Hindlimb muscle (tissue), 1 donor: ENCODE results near the gene SLC26A5. TPM values are rescaled to one million over a fixed set of nuclear protein-coding genes. Genes with fewer than 3 reads are reported as not detected.
A peak's percentile ranks its signal among the peaks of the same experiment; 100 is the strongest.
"Not testable (repeated sequence)": the region's sequence is repeated elsewhere in the genome, so short reads cannot be mapped to it uniquely, and the experiment has no call there.

Experiments used
- DNase-seq: peaks from one replicate; pipeline ENCODE4 v3.0.0-alpha.2; 2013
- polyA plus RNA-seq: library from polyadenylated mRNA; unstranded; fragments of 120-200 nt; gene quantifications from one replicate; pipeline ENCODE4 v1.2.1, GENCODE V29; 2013; ENCODE audit not compliant: insufficient read length

Gene SLC26A5, protein sequence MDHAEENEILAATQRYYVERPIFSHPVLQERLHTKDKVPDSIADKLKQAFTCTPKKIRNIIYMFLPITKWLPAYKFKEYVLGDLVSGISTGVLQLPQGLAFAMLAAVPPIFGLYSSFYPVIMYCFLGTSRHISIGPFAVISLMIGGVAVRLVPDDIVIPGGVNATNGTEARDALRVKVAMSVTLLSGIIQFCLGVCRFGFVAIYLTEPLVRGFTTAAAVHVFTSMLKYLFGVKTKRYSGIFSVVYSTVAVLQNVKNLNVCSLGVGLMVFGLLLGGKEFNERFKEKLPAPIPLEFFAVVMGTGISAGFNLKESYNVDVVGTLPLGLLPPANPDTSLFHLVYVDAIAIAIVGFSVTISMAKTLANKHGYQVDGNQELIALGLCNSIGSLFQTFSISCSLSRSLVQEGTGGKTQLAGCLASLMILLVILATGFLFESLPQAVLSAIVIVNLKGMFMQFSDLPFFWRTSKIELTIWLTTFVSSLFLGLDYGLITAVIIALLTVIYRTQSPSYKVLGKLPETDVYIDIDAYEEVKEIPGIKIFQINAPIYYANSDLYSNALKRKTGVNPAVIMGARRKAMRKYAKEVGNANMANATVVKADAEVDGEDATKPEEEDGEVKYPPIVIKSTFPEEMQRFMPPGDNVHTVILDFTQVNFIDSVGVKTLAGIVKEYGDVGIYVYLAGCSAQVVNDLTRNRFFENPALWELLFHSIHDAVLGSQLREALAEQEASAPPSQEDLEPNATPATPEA
- polyA plus RNA-seq = 0.14 TPM

DNA sequence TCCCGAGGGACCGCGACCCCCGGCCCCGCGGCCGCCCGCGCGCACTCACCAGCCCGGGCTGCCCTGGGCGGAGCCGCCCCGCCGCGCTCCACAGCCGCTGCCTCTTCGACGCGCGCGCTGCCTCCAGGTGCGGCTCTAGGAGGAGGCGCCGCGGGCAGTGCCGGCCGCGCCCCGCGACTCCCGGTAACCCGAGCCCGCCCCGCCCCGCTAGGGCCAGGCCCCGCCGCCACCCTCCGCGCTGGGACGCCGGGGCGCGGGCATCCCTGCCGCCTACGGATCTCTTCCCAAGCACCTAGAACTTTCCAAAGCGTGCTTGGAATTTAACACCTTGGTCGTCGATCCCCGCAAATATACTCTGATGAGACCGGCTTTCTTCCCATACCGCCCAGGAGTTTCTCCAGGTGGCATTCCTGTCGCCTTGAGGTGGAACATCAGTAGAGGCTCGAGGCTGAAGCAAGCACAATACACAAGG, at the start of gene SLC26A5:
SLC26A5 (minus strand) TSS at position 159 of the 472 bp plus-strand sequence. CDS start 24,693 bp downstream, outside the sequence.
- DNase-seq = no peak

DNA sequence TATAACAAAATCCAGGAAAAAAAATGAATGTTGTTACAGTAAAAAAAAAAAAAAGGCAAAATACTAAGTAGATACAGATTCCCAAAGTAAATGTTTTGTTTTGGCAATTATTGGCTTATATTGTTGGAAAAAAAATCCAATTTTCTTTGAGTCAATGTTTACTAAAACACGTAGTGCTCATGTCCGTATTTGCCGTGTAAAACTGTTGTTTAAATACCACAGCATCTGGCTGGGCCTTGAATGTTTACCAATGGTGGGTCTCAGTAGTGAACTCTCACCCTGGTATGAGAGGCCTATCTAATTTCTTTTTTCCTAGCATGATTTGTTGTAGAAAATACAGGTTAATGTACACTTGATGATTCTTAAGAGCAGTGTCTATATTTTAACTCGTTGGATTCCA, 41.4 kb upstream of the SLC26A5 start:
- DNase-seq = no peak

DNA sequence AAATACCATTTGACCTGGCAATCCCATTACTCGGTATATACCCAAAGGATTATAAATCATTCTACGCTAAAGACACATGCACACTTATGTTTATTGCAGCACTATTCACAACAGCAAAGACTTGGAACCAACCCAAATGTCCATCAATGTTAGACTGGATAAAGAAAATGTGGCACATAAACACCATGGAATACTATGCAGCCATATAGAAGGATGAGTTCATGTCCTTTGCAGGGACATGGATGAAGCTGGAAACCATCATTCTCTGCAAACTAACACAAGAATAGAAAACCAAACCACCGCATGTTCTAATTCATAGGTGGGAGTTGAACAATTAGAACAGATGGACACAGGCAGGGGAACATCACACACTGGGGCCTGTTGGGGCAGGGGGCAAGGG, 40.9 kb upstream of the SLC26A5 start:
- not testable (repeated sequence) for DNase-seq

DNA sequence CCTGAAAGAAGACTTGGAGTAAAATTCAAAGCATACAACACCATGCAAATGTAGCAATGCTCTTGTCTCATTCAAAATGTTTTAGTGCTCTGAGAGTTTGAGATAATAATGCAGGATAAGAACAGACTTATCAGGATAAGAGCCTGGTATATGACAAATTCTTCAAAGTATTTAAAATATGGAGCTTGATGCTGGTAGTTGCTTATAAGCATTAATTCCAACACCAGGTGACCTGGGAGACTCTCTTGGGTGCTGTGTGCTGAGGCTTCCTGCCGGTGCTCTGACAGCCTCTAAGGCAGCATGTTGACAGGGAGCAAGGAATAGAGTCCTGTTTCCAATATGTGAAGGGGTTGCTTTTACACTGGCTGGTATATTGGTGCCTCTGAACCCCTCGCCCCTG, 34.8 kb upstream of the SLC26A5 start:
- DNase-seq = no peak

DNA sequence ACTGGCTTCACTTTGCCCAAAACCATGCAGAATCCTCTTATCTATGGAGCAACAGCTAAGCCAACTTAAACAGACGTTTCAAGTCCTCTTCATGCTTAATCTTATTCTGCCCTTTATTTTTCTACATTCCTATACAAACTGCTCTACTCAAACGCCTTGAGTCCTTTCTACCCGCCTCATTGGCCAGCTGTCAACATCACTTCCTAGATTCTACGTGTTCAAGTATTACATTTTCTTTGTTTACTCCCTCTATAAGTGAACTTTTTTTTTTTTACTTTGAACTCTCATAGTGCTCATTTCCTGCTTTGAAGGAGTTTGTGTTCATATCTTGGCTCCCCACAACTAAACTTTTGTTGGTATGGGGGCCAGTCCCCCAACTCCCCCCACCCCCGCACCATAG, 28.9 kb upstream of the SLC26A5 start:
- DNase-seq = no peak

DNA sequence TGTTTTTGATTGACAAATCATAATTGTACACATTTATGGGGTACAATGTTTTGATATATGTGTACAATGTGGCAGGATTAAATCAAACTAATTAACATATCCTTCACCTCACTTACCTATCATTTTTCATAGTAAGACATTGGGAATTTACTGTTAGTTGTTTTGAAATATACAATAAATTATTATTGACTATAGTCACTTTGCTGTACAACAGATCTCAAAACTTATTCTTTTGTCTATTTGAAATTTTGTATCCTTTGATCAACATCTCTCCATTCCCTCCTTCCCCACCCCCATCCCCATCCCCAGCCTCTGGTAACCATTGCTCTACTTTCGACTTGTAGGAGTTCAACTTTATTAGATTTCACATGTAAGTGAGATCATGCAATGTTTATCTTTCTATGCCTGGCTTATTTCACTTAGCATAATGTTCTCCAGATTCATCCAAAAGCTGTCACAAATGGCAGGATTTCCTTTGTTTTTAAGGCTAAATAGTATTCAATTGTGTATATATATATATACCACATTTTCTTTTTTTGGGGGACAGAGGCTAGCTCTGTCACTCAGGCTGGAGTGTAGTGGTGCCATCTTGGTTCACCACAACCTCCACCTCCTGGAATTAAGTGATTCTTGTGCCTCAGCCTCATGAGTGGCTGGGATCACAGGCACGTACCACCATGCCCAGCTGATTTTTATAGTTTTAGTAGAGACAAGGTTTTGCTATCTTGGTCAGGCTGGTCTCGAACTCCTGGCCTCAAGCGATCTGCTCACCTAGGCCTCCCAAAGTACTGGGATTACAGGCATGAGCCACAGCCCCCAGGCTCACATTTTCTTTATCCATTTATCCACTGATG, 23.3 kb upstream of the SLC26A5 start:
- no peak for DNase-seq

DNA sequence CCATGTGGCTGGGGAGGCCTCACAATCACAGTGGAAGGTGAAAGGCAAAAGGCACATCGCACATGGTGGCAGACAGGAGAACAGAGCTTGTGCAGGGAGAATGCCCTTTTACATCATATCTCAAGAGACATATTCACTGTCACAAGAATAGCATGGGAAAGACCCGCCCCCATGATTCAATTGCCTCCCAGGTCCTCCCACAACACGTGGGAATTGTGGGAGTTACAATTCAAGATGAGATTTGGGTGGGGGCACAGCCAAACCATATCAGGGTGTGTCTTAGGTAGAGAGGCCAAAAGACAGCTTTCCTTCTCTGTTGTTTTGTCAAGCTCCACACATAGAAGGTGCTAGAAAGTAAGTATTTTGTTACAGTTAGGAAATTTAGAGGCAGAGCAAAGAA, 20.8 kb upstream of the SLC26A5 start:
- DNase-seq = no peak

DNA sequence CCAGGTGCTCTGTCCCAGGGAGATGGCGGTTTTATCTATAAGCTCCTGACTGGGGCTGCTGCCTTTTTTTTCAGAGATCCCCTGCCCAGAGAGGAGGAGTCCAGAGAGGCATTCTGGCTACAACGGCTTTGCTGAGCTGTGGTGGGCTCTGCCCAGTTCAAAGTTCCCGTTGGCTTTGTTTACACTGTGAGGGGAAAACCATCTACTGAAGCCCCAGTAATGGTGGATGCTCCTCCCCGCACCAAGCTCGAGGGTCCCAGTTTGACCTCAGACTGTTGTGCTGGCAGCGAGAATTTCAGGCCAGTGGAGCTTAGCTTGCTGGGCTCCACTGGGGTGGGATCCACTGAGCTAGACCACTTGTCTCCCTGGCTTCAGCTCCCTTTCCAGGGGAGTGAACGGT, 16.4 kb upstream of the SLC26A5 start:
- no peak for DNase-seq

DNA sequence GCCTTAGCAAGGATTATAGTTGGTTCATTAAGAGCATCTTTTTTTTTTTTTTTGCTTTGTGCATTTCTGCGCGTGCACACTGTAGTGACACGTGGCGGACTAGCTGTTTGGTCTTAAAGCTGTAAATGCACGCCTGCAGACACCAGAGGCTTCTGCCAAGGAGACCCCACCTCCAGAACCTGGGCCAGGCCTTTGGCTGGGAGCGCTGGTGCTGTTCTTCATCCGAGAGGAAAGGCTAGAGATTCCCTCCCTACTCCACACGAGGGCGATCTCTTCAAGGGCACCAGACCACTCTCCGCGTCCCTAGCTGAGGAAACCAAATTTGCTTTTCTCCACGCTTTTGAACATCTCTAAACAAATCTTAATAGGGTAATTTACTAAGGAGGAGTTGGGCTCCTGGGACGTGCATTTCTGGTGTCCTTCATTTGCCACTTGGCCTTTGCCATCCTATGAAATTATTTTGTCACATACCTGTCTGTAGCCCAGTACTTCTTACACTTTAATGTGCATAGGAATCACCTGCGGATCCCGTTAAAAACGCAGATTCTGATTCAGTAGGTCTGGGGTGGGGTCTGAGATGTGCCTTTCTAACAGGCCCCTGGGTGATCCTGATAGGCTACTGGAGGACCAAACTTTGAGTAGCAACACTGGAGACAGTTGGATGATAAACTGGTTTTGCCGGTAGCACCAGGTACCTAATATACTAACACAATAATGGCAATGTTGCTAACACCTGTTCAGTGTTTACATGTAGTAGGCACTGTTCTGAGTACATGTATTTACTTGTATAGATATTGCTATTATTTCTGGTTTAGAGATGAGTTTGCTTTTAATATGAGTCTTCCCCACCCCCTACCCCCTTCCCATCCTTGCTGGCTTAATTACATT, 1.3 kb upstream of the SLC26A5 start:
- DNase-seq = peak; percentile 5

DNA sequence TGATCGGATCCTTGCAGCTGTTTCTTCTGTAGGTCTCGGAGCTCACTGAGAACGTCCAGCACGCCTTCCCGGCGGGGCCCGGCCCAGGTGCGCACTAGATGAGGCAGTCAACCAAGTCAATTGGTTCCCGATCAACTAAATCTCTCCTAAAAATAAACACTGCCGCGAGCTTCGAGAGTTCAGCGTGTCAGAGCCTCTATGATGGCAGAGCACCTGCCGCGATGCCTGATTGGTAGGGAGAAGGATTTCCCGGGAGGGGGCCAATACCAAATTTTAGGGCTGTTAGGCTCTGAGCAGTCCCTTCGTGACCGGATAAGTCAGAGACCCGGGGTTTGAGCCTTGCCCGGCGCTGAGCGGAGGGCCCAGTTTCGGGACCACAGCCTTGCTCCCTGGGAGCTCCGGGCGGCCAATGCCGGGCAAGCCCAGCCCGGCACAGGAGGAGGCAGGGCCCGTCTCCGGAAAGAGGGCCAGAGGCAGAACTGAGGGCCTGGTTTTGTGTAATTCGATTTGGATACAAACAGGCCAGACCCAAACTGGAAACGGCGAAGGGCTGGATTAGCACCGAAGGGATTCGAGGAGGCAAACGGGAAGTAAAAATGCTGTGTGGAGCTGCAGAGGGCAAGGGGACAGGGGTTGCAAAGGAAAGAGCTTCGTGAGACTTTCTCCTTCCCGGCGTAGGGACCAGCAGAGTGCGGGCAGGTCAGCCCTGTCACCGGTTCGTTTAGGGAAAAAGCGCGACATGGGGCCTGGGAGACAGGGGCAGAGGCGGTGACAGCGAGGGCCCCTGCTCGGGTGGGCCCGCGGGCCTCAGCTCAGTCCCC, 569 bp downstream of the SLC26A5 start:
- DNase-seq = no peak

DNA sequence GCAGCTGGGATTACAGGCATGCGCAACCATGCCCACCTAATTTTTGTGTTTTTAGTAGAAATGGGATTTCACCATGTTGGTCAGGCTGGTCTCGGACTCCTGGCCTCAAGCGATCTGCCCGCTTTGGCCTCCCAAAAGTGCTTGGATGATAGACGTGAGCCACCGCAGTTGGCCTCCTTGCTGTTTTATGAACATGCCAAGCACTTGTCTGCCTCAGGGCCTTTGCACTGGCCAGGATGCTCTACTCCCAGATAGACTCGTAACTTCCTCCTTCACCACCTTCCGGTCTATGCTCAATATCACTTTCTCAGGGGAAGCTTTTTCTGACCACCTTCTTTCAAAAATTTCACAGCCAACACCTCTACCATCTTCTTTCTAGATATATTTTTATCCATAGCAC, 6.3 kb downstream of the SLC26A5 start:
- no peak for DNase-seq

DNA sequence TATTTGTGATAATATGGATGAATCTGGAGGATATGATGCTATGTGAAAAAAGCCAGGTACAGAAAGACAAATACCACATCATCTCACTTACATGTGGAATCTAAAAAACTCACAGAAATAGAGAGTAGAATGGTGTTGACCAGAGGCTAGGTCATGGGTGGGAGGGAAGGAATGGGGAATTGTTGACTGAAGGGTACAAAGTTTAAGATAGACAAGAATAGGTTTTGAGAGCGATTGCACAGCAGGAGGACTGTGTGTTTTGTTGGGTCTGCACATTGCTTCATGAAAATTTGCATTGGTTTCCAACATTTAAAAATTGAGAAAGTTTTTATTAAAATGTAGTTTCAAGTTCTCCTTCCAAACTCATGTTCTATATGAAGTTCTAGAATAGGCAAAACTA, 8.4 kb downstream of the SLC26A5 start:
- no peak for DNase-seq

DNA sequence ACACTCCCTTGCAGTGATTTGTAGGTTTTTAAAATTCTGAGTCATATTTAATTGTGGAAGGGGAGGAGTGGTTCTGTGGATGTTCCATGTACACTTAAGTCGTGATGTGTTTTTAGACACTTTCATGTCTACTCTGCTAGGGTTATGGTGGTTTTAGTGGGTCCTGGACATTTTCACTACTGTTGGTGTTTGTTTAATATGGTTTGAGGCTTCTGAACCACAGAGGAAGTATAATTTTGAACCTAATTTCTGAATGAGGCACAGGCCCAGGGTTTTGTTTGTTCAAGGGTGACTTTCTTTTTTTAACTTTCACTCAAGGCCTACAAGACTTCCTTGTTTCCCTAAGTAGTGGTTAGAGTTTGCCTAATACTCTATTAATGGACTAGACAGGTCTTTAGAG, 13.3 kb downstream of the SLC26A5 start:
- DNase-seq = no peak

DNA sequence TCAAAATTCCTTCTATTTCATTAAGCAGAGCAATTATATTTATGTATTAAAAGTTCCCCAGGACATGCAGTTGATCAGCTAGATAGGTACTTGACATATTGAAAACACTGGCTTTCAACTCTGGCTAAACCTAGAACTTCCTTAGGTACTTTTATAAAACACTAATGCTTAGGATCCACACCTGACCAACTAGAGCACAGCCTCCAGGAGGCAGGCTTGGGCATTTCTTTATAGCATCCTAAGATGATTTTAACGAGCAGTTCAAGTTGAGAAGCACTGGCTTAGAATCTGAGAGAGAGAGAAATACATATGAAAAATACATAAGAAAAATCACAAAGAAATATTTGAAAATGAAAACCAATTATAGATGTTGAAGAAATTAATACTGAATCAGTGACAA, 20.8 kb downstream of the SLC26A5 start:
- no peak for DNase-seq

DNA sequence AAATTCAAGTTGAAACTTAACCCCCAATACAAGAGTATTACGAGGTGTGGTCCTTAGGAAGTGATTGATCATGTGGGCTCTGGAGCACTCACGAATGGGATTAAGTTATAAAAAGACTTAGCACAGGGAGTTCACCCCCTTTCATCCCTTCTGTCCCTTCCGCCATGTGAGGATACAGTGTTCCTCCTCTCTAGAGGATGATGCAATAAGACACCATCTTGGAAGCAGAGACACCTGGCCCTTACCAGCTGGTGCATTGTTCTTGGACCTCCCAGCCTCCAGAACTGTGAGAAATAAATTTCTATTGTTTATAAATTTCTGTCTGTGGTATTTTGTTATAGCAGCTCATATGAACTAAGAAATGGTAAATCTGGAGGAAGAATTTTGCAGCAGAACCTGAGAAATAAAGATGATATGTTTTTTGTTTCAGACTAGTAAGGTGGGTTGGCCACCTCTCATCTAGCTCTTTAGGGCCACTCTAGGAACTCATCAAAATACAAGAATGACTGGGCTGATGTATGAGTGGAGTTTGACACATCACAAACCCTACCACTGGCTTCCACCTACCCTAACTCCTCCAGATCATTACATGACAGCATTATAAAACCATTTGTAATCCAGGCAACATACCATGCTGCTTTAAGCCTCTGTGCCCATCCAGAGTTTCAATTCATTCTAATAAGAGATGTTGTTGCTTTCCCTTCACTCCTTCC, 22.4 kb downstream of the SLC26A5 start:
- DNase-seq = no peak

DNA sequence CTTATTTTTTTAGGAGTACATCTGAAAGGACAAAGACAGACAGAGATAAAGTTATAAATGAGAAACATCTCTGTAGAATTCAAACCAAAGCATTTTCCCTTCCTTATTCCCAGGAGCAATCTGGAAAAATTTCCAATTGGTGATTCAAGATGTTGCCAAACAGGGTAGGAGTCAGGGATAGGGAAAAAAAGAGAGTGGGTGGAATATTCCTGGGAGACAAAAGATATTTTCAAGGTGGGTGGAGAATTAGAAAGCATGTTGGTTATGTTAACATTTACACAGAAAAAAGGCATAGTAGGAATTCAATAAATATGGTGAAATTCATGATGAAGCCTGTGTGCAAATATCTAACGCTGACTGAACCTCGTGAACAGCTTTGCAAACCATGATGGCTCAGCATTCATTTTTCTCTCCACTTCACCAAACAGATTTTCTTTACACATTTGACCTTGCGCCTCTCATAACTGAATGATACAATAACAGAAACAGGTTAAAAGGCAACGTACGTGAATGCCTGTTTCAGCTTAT, 25.1 kb downstream of the SLC26A5 start:
- no peak for DNase-seq

DNA sequence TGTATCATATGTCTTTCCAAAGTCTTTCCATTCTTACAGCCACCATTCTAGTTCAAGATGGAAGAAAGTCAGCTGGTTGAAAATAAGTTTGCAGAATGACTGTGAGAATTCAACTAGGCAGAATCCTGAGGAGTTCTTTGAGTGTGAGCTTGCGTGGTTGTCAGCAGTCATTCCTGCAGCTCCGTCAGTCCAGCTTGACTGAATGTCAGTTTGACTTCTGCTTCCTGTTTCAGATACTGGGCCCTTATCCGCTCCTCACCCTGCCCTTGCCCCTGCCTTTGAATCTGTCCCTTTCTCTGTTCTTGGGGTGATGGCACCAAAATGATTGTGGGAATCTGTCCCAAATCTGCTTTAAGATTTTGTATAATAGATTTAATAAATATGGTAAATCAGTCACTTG, 27.8 kb downstream of the SLC26A5 start:
- no peak for DNase-seq

DNA sequence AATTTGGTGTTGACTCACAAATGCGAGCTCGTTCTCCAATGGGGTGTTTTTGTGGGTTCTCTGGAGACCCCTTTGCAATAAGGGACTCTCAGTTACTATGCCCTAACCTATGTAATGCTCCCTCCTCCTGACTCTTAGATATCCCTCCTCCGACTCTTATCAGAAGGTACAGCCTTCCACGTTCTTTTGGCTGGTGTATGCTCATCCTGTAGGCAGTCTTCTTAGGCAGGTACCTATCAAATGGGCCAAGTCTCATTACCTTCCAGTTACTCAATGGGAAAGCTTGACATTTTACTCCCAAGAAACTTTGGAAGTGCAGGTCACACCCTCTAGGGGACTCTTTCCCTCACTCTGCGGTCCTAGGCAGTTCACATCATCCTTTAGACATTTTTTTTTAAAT, 32.6 kb downstream of the SLC26A5 start:
- no peak for DNase-seq

DNA sequence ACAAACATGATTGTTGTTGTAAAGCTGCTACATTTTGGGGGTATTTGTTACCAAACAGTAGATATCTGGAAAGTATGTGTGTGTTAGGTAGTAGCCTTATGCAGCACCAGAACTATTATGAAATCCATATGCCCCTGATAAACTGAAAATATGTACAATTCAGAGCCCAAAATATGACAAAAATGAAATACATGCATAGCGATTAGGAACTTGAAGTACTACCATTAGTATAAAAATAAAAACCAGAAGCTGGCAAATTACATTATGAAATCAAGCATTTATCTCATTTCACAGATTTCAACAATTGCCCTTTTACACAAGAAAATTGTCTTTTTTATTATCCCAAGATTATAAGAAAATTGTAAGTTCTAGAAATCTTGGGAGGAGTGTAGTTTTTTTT, 33.9 kb downstream of the SLC26A5 start:
- no peak for DNase-seq
